Renal pelvis (tissue), 12 donors: ENCODE data around the gene TECRL. TPM values are rescaled to one million over a fixed set of nuclear protein-coding genes. Genes with fewer than 3 reads are reported as not detected.

Source experiments
- DNase-seq: peaks from one replicate; pipeline ENCODE4 v3.0.0-alpha.2; 2013
- long read RNA-seq, 16 experiments: transcript quantifications; one replicate each; lab custom pipeline, GENCODE V29; 2026
- polyA plus RNA-seq, 3 donors: library from polyadenylated mRNA; unstranded; fragments of 120-200 nt; gene quantifications; one replicate each; pipeline ENCODE4 v1.2.1, GENCODE V29; 2013; ENCODE audit not compliant: insufficient read length in 3 of 3

The TECRL gene, protein sequence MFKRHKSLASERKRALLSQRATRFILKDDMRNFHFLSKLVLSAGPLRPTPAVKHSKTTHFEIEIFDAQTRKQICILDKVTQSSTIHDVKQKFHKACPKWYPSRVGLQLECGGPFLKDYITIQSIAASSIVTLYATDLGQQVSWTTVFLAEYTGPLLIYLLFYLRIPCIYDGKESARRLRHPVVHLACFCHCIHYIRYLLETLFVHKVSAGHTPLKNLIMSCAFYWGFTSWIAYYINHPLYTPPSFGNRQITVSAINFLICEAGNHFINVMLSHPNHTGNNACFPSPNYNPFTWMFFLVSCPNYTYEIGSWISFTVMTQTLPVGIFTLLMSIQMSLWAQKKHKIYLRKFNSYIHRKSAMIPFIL
- polyA plus RNA-seq, result not detected
- long read RNA-seq, donor 1, result 0 reads
- long read RNA-seq, donor 2, result 0 reads
- long read RNA-seq, donor 3, result 0 reads
- long read RNA-seq, donor 4, result 0 reads
- long read RNA-seq, donor 5, result 0 reads
- long read RNA-seq, donor 6, result 0 reads
- long read RNA-seq, donor 7, result 0 reads
- long read RNA-seq, donor 8, result 0 reads
- long read RNA-seq, donor 9, result 0 reads
- long read RNA-seq, donor 10, result 0 reads
- long read RNA-seq, donor 11, result 0 reads
- long read RNA-seq, donor 12, result 0 reads
- long read RNA-seq, donor 13, result 0 reads
- long read RNA-seq, donor 14, result 0 reads
- long read RNA-seq, donor 15, result 0 reads
- long read RNA-seq, donor 16, result 0 reads

GRCh38 chr4:64409300-64409699, at the start of gene TECRL:
TSS of gene TECRL (minus strand) at chr4:64409450. CDS start at chr4:64409351, 99 bp downstream.
- no peak for DNase-seq

DNA sequence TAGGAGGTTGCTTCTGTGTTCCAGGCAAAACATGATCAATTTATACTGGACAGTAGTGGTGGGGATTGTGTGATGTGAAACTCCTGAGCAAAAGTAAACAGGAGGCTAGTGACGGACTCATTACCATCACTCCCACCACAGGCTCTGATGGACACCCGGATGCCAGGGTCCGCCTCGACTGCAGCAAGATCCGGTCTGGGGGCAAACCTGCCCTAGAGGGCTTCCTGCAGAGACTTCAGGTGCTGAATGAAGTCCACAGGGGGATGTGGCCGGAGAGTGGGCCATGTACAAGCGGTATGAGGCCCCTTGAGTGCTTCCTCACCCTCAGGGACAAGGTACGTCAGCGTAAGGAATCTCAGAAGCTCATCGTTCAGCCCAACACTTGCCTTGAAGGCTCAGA, 23.4 kb upstream of the TECRL start:
- no peak for DNase-seq

- DNase-seq, result no peak
Measured at GRCh38 chr4:64430933-64431332, 21.7 kb upstream of the TECRL start.

- no peak for DNase-seq
Measured at GRCh38 chr4:64417974-64418373, 8.7 kb upstream of the TECRL start.

DNA sequence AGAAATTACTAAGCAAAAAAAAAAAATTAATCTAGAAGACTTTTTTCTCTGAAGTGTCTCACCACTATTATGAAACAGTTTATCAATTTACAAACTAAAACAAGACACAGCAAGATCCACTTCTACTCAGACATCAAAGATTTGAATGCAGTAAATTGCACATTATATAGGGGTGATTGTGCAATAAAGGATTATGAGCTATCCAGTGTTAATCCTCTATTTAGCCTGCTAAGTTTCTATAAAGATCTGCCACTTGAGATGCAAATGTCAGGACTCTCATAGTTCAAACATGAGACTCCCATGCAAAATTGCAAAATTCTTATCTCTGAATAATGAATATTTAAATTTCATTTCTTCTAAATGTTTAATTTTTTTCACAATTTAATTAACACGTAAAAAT, 2.2 kb downstream of the TECRL start:
- no peak for DNase-seq

GRCh38 chr4:64405761-64406160, 3.5 kb downstream of the TECRL start:
- DNase-seq, result no peak

DNA sequence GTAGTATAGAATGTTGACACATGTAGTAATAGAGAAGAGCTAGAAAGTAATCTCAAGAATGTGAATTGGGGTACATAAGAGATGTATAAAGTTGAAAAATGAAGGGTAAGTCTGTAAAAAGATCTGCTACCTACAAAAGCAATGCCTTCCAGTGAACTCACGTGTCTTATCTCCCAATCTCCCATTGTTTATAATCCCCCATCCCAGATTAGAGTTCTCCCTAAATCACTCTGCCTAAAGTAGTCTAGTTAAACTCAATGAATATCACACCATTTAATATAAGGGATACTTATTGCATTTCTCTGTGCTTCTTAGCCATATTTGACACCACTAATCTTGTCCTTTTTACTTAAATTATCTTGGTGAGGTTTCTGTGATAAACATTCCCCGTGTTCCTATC, 6.6 kb downstream of the TECRL start:
- no peak for DNase-seq

GRCh38 chr4:64399313-64400109, 9.7 kb downstream of the TECRL start:
- no peak for DNase-seq

GRCh38 chr4:64394469-64394868, 14.8 kb downstream of the TECRL start:
- no peak for DNase-seq

GRCh38 chr4:64388252-64388651, 21.0 kb downstream of the TECRL start:
- no peak for DNase-seq

GRCh38 chr4:64385220-64385619, 24.0 kb downstream of the TECRL start:
- DNase-seq, result no peak

DNA sequence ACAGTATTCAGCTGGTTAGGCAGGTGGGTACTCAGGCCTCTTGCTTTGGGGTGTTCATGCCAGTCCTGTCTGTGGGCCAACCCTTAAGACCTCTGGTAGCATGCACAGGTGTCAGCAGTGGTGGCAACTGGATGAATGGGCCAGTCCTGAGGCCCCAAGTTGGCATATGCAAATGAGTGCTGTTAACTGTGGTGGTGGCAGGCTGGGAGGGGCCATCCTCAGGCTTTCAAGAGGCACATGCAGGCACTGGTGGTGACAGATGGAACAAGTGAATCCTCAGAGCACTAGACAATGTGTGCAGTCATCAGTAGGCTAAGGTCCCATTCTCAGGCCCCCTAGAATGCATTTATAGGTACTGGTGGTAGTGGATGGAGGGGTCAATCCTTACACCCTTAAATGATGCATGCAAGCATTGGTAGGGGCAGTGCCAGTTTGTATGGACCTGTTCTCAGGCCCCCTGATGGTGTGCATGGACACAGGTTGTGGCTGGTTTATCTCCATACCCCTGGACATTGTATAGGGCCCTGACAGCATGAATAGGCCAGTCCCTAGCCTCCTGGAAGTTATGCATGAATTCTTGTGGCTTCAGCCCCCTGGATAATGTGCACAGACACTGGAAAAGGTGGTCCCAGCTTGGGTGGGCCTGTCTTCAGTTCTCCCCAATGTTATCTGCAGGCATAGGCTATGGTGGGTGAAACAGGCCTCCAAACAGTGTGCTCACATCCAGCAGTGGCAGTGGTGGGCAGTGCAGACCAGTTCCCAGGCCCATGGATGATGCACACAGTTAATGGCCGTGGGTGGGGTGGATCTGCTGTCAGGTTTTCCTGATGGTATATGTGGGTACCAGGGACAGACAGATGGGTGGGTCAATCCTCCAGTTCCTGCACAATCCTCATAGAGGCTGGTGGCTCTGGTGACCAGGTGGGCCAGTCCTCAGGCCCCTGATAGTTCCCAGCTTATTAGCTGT, 24.7 kb downstream of the TECRL start:
- DNase-seq, result no peak

DNA sequence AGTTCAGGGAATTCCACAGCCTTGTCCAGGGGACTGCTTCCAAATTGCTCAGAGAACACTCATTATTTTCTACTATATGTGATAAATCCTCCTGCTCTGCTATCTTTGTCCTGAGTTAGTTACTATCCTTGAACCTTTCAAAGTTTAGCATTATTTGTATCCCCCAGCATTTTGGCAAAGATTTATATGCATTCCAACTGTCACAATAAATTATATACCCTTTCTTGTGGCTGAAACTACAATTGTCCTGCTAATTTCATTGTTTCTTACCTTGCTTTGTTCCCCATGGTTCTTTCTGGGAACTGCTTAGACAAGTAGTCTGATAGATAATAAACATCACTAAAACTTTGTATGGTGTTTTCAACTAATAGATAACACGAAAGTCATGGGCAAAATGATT, 40.5 kb downstream of the TECRL start:
- no peak for DNase-seq

DNA sequence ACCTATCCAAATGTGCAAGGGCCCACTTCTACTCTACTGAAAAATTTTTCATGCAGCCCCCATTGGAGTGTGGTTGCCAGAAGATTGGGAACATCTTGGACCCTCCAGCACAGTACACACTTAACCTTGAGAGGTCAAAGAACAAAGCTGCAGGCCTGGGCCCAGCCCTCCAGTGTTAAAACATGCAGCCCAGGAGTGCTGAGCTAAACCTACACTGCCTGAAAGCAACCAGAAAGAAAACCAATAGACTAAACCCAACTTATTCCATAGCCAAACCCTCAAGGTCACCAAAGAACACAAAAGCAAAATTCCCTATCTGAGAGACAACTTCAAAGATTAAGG, 47.9 kb downstream of the TECRL start:
- DNase-seq, result no peak

DNA sequence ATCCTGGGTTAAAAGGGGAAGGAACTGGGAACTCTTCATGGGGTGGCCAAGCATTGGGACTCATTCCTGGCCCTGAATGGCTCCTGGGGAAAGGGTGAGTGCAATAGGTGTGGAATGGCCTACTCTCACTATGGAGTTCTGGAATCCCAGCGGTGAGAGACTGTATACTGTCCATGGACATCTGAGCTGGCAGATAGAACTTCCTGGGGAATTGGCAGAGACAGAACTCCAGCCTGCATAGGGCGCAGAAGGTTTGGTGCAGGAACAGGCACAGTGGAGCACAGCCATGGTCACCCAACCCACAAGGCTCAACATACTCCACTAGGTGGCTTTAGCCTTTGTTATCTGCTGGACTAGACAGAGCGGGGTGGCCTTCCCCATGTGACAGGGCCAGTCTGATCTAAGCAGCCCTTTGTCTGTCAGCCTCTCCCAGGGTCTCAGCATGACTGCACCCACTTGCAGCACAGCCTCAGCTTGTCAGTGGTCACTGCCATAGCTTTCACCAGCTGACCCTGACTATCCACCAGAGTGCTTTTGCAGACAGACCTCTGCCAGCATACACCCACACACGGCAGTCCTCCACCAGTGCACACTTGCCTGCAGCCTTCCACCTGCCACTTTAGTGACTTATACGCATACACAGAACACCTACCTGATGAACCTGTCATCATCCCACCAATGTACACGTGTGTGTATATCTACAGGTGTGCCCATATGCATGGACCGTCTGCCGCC, 48.4 kb downstream of the TECRL start:
- no peak for DNase-seq

GRCh38 chr4:64359489-64359888, 49.8 kb downstream of the TECRL start:
- DNase-seq, result no peak

DNA sequence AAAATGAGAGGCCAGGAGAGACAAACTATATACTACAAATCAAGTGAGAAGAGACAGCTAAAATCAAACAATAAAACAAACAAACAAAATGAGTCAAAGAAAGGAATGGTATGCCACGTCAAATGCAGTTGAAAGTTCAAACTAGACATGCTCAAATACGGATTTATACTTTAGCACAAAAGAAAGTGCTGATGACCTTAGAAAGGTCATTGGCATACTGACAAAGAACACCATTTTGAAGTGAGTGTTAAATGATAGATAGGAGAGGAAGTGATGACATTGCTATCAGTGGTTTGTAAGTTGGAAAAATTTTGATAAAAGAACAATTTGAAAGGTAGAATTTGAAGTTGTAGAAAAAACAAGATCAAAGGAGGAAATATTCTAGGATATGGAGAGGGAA, 55.3 kb downstream of the TECRL start:
- no peak for DNase-seq

- DNase-seq, result no peak
Measured at GRCh38 chr4:64341711-64342110, 67.5 kb downstream of the TECRL start.

DNA sequence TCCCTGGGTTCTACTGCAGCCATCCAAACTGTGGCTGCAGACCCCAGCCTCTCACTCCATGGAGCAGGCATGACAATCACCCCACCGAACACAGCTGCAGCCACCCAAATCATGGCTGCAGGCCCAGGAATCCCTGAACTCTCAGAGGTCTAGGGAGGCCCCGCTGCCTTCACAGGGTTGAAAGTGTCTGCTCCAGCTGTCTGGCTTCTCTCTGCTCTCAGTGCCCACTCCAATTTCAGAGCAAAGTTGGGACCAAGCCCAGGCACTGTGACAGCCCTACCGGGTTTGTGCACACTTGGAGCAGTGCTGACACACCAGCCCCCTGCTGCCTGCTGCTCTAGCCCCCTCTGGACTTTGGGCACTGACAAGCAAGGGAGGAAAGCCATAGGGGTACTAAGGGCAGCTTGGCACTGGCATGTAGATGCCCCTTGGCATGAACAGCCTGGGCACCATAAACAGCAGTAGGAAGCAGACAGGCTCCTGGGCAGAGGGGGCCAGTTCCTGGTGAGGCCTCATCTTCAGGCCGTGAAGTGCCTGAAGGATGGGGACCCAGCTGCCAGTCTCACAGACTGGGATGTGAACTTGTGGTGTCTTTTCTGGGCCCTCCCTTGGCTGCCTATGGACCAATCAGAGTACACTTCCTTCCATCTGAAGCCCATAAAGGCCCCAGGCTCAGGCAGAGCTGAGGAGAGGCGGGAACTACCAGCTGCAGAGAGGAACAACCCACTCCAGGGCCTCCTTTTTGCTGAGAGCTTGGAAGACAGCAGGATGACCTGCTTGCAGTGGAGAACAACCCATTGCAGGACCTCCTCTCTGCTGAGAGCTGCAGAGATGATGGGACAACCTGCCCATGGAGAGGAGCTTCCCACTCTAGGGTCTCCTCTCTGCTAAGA, 68.8 kb downstream of the TECRL start:
- DNase-seq, result no peak

DNA sequence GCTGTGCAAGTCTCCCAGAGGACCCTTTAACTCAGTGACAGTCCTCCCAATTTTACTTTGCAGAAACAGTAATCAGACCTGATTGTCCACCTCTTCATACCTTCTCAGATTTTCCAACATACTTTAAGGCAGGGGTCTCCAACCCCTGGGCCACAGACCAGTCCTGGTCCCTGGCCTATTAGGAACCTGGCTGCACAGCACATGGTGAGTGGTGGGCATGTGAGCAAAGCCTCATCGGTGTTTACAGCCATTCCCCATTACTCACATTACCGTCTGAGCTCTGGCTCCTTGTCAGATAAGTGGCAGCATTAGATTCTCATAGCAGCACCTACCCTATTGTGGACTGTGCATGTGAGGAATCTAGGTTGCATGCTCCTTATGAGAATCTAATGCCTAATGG, 74.3 kb downstream of the TECRL start:
- no peak for DNase-seq
